GM12891 (cell line): Measurements from ENCODE around the gene TMTC2.

Source experiments
- DNase-seq: peaks from one replicate; pipeline ENCODE4 v3.0.0; 2011; ENCODE audit warnings: low spot score; ENCODE audit not compliant: insufficient read length
- FAIRE-seq: peaks from 2 replicates; lab custom pipeline; 2011; peaks lifted over from hg19 to GRCh38; lab: Jason Lieb, UNC
- PAX5 ChIP-seq: IDR thresholded peaks from 2 replicates; pipeline ENCODE4 v1.6.1; 2011; ENCODE audit warnings: low read length, moderate library complexity, mild to moderate bottlenecking; ENCODE audit not compliant: insufficient read depth, severe bottlenecking
- POLR2A ChIP-seq: IDR thresholded peaks from 2 replicates; pipeline ENCODE4 v1.6.1; 2011; ENCODE audit warnings: low read depth, low read length, control low read depth
- POLR2AphosphoS5 ChIP-seq: IDR thresholded peaks from 2 replicates; pipeline ENCODE4 v1.6.1; 2011; ENCODE audit warnings: low read depth, low read length, control low read depth
- POU2F2 ChIP-seq: IDR thresholded peaks from 2 replicates; pipeline ENCODE4 v1.6.1; 2011; ENCODE audit warnings: low read depth, mild to moderate bottlenecking, control low read depth, low read length, moderate library complexity
- SPI1 ChIP-seq: IDR thresholded peaks from 2 replicates; pipeline ENCODE4 v1.6.1; 2011; ENCODE audit warnings: low read depth, low read length, control low read depth
- TAF1 ChIP-seq: IDR thresholded peaks from 2 replicates; pipeline ENCODE4 v1.6.1; 2011; ENCODE audit warnings: low read depth, low read length, control low read depth

TMTC2 gene

DNA sequence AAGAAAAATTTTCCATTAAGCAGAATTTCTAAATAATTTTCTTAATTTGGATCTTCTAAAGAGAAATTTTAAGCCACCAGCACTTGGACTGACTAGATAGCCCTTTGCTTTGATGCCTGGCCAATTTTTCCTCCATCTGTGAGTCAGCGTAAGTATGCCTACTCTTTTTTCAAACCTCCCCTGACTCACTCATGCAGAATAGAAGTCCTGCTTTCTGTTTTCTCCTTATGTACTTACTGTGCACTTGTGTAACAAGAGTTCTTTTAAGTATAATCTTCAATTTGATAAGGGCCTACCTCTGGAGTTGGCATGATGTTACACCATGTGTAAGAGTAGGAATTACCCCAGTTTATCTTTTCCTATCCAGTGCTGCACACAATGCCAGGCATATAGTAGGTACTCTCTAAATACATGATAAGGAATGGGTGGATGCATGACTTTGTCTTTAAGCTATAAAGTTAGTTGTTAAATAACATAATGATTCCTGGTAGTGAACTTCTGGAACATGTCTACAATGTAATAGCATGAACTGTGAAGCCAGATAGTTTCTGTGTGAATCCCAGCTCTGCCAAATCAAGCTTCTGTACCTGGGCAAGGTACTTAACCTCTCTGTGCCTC, 329.6 kb downstream of the TMTC2 start:
- DNase-seq (no peak), FAIRE-seq (no peak)
- no peak for TF ChIP-seq PAX5
- TF ChIP-seq SPI1, result no peak
- TF ChIP-seq POLR2AphosphoS5, result no peak
- TF ChIP-seq POLR2A, result no peak
- no peak for TF ChIP-seq POU2F2
- no peak for TF ChIP-seq TAF1

DNA sequence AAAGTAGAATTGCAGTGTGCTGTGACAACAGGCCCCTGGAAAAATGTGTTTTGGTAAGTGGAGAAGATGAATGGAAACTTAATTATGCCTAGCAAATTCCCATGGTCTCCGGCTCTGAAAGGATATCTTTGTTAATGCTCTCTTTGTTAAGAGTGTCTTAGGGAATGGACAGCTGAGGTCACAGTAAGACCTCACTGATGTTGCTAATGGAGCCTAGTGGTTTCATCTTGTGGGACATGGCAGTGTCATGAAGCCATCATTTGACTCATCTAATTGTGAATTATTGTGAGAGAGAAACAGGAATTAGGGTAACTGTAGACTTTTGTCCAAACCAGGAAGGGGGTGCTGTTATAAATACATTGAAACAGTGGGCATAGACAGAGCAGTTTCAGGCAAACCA, 330.3 kb downstream of the TMTC2 start:
- FAIRE-seq, result no peak
- TF ChIP-seq PAX5 (no peak), SPI1 (no peak), POLR2AphosphoS5 (no peak), POU2F2 (no peak), POLR2A (no peak), TAF1 (no peak)
- DNase-seq, result no peak

DNA sequence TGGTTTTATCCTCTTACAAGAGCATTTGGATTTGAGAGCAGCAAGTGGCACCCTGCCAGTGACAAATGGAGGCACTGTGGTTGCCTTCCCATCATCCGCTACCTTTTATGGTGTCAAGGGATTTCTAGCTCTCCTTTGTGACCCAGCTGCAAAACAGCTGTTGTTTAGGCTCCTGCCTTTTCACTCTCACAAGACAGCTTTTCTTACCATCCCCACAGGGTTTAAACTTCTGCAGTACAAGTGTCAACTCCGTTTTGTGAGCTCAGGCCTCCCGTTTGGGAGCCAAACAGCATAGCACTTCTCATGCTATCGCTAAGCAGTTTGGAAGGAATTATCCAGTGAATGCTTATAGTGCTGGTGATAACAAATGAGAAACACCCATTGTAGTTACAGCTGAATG, 331.4 kb downstream of the TMTC2 start:
- DNase-seq (no peak), FAIRE-seq (no peak)
- TF ChIP-seq PAX5 (no peak), TAF1 (no peak), SPI1 (no peak), POLR2A (no peak), POLR2AphosphoS5 (no peak), POU2F2 (no peak)

DNA sequence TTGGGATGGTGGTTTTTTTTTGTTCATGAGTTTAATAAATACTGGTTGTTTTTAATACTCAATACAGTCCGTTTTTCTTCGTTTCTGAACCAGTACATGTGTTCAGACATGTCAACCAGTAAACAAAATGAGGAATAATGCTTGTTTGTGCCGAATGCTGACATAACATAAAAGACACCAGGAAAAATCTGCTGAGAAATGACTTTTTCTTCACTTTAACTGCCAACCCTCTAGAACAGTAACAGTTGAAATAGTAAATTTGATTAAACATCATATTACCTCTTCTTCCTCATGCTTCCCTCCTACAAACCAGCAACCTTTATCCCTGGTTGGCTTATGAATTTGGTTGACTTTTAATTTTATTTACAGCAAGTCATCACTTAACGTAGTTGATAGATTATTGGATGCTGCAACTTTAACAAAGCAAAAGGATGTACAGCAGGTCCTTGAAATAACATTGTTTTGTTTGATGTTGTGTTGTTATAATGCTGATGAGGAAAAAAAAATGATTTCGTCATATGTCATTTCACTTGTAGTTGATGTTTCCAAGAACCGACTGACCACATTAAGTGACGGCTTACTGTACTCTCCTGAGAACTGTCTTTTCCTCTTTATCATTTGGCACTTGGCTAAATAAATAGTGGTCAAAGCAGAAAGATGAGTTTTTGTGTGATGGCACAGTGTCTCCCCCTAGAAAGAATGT, 340.5 kb downstream of the TMTC2 start:
- DNase-seq (no peak), FAIRE-seq (no peak)
- TF ChIP-seq PAX5 (no peak), POU2F2 (no peak), SPI1 (no peak), POLR2A (no peak), TAF1 (no peak), POLR2AphosphoS5 (no peak)

DNA sequence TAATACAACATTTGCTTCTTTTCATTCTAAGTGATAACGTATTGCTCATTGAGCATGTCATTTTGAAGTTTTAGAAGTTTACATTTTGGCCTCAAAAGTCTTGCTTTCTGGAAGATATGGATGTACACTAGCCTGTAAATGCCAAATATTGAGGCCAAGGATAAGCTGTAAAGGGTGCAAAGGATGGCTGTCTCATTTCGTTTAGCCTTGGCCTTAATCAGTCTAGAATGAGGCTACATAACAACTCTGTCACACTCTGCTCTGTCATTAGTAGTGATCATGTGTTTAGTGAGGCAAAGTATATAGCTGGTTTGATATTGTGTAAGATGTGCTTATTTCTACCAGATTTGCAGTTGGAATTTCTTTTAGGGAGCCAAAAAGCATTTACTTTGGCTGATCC, 344.5 kb downstream of the TMTC2 start:
- TF ChIP-seq POLR2A, result no peak
- no peak for TF ChIP-seq POU2F2
- no peak for TF ChIP-seq POLR2AphosphoS5
- no peak for TF ChIP-seq PAX5
- no peak for FAIRE-seq
- no peak for DNase-seq

DNA sequence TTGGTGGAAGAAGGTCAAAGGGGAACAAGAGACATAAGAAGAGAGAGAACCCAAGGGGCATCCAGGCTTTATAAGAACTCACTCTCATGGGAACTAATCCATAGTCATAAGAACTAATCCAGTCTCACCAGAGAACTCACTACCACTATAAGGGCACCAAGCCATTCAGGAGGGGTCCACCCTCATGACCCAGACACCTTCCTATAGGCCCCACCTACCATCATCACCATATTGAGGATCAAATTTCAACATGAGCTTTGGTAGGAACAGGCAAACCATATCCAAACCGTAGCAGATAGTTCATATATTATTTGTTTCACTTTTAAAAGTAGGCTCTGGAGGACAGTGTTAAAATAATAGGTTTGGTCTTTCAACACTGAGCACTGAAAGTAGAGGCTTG, 350.1 kb downstream of the TMTC2 start:
- DNase-seq (no peak), FAIRE-seq (no peak)
- TF ChIP-seq POLR2AphosphoS5 (no peak), TAF1 (no peak), PAX5 (no peak), SPI1 (no peak), POLR2A (no peak), POU2F2 (no peak)

DNA sequence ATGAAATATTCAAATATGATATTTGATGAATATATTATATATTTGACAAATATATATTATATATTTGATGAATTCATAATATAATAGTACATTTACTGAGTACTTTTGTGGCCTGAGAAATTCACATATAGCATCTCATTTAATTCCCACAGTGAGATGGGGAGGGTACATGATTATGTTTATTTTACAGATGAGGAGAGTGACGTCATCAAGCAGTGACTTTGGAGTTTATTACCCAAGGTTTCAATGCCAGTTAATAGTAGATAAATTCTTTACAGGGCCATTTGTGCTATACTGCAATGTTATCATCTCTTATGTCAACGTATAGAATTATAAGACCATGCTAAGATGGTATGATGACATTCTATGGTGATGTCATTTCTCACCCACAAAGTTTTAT, 352.7 kb downstream of the TMTC2 start:
- FAIRE-seq (no peak), DNase-seq (no peak)
- TF ChIP-seq POLR2AphosphoS5, result no peak
- no peak for TF ChIP-seq POU2F2
- TF ChIP-seq PAX5, result no peak

DNA sequence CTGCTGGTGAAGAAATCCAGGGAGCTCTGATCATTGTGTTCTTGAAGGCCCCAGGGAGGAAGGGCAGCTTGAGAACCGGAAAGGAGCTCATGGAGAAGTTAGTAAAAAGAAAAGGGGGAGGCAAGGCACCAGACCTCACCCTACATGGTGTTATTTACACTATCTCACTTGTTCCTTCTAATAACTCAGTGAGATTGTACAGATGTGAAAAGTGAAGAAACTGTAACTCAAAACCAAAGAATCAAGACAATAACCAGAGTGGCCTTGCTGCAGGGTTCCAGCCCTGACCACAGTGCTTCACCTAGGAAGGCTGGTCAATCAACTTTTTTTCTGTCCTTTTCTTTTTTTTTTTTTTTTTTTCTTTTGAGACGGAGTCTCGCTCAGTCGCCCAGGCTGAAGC, 353.6 kb downstream of the TMTC2 start:
- TF ChIP-seq POLR2A (no peak), PAX5 (no peak), POLR2AphosphoS5 (no peak), SPI1 (no peak), POU2F2 (no peak), TAF1 (no peak)
- DNase-seq (no peak), FAIRE-seq (no peak)

DNA sequence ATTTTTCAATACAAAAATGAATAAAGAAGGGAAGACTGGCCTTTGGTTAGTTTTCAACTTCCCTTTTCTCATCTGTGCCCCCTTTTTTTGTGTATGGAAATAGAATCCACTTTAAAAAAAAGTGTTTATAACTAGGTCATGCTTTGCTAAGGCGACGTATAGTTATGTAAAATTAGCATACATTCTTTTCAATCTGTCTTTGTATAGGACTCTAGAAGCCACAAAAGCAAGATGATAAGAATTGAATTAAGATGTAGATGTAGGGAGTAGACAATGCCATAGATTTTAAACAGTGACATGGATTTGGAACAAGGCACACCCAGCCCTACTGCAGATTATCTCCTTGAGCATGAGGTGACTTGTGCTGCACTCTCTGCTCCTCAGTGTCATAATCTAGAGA, 354.3 kb downstream of the TMTC2 start:
- no peak for FAIRE-seq
- DNase-seq, result no peak
- TF ChIP-seq SPI1 (no peak), PAX5 (no peak), POLR2AphosphoS5 (no peak), POLR2A (no peak), POU2F2 (no peak), TAF1 (no peak)
